OCI-LY1 (cell line): ENCODE data around the gene IGSF8.

Experiments used
- EZH2 ChIP-seq: fragments of 200-600 bp; sonication (generic), shearing (Covaris generic); IDR thresholded peaks from 2 replicates; pipeline ENCODE4 v1.8.0; 2017; ENCODE audit warnings: borderline replicate concordance, mixed run types, mild to moderate bottlenecking, antibody characterized with exemption, low read length, moderate library complexity, mixed read lengths
- TF ChIP-seq, protein P1 (sequence below): fragments of 200-600 bp; sonication (generic), shearing (Covaris generic); IDR thresholded peaks from 2 replicates; pipeline ENCODE4 v1.5.1; 2017; ENCODE audit warnings: mild to moderate bottlenecking, antibody characterized with exemption, low read length, moderate library complexity, mixed read lengths

GRCh38 chr1:160136926-160137200, 38.4 kb upstream of the IGSF8 start:
- TF ChIP-seq, protein P1, sequence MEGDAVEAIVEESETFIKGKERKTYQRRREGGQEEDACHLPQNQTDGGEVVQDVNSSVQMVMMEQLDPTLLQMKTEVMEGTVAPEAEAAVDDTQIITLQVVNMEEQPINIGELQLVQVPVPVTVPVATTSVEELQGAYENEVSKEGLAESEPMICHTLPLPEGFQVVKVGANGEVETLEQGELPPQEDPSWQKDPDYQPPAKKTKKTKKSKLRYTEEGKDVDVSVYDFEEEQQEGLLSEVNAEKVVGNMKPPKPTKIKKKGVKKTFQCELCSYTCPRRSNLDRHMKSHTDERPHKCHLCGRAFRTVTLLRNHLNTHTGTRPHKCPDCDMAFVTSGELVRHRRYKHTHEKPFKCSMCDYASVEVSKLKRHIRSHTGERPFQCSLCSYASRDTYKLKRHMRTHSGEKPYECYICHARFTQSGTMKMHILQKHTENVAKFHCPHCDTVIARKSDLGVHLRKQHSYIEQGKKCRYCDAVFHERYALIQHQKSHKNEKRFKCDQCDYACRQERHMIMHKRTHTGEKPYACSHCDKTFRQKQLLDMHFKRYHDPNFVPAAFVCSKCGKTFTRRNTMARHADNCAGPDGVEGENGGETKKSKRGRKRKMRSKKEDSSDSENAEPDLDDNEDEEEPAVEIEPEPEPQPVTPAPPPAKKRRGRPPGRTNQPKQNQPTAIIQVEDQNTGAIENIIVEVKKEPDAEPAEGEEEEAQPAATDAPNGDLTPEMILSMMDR = no peak
- no peak for TF ChIP-seq EZH2
